Measurements from ENCODE around the gene DUSP22. TPM values are rescaled to one million over a fixed set of nuclear protein-coding genes. Genes with fewer than 3 reads are reported as not detected.

Gene DUSP22
- total and polyA plus RNA-seq, 2 of the 8 experiments (the other 6 are each of a cell fraction or from before 2014, with no cell fraction given) = 15.5 to 32.4 TPM

DNA sequence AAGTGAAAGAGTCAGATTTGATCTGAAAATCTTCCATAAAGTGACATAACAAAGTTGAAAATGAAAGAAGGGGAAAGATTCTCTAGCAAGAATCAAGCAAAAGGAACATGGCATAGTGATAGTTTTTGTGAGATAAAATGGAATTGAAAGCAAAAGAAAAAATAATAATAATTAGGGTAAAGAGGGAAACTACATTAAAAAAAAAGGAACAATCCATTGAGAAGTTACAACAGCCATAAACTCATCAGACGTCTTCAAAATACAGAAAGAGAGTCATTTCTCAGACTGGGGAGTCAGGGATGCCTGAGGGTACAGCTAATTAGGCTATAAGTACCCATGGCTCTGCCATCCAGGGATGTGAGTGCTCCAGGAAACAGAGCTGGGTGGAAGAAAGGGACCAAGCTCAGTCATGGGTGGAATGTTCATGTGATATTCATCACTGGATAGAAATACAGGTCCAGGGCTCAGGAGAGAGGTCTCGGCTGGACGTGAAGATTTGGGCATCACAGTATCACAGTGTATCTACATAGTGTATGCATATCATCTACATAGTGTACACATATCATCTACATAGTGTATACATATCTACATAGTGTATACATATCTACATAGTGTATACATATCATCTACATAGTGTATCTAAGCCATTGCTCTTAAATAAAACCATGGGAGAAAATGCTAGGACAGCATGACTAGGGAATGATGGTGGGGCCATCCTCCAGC lies 29.4 kb downstream of the DUSP22 start:
- CTCF ChIA-PET (ENCODE audit: partially characterized antibody) = interaction anchor here (0.8 to 4.6 kb wide), 16 partner anchors 8 to 132 kb away, joined by 3 to 34 read pairs (median 6); no protein-coding TSS in a partner anchor
- no peak overlapping the region for H2BK120ac ChIP-seq (replicated peaks; ENCODE audit: low read depth, low read length)
- no peak overlapping the region for H4K91ac ChIP-seq (replicated peaks; ENCODE audit: insufficient read length, low read length)
- H2AFZ ChIP-seq (ENCODE audit: low read length) = no peak overlapping the region
- no peaks in the 10 kb centered on the region for H3K79me2 ChIP-seq (ENCODE audit: control insufficient read depth in 1 of 2, insufficient read depth in 2 of 2, low read length in 2 of 2)
- no peak overlapping the region for H4K5ac ChIP-seq (ENCODE audit: insufficient read length, low read depth, low read length)
- no peaks in the 10 kb centered on the region for H3K23me2 ChIP-seq (ENCODE audit: low read depth, low read length)
- 64% methylated on average over 3 of the region's 3 CpGs; no CpG with 5 or more reads in 1 of the 2 experiments for WGBS, 2 experiments (ENCODE audit: extremely low coverage in 1 of 2, insufficient coverage in 1 of 2, insufficient read length in 1 of 2, insufficient replicate concordance in 2 of 2, low coverage in 1 of 2, low lambda C conversion rate in 2 of 2, missing lambda C conversion rate in 1 of 2)
- peaks cover 0 to 5% (median 3%) of the 10 kb centered on the region in 4 experiments; a peak in 3 of 7 replicates for H3K4me1 ChIP-seq (replicated peaks in 1 of 4; ENCODE audit: control insufficient read depth in 3 of 4, insufficient read depth in 4 of 4, low read length in 3 of 4)
- H3K36me3 ChIP-seq (ENCODE audit: control insufficient read depth in 2 of 4, insufficient read depth in 4 of 4, low read length in 3 of 4) = no peaks in the 10 kb centered on the region
- H3K4me3 ChIP-seq (ENCODE audit: extremely low read depth in 1 of 4, insufficient read depth in 2 of 4, low read depth in 3 of 4, low read length in 4 of 4) = no peak overlapping the region
- no peak overlapping the region for H3K27ac ChIP-seq (ENCODE audit: low read depth, low read length)
- H3K9ac ChIP-seq (replicated peaks in 1 of 4; ENCODE audit: extremely low read depth in 1 of 4, low read depth in 3 of 4, low read length in 3 of 4) = no peak overlapping the region
- TF ChIP-seq RFX5 (IDR thresholded peaks at IDR 0.05; ENCODE audit: borderline replicate concordance, low read depth, low read length) (no peak), GABPA (IDR thresholded peaks at IDR 0.05; ENCODE audit: borderline replicate concordance, insufficient read depth, low read length) (no peak), CBX8 (IDR thresholded peaks at IDR 0.05; ENCODE audit: borderline replicate concordance, low read depth, low read length) (no peak)
- H3K27me3 ChIP-seq (replicated peaks in 1 of 4; ENCODE audit: control insufficient read depth in 3 of 4, extremely low read depth in 1 of 4, insufficient read depth in 3 of 4, low read length in 3 of 4) = no peaks in the 10 kb centered on the region; a peak in 2 of 7 replicates
- no peak overlapping the region for H3K18ac ChIP-seq (ENCODE audit: extremely low read depth, low read length)
- no peak overlapping the region for H4K8ac ChIP-seq (ENCODE audit: extremely low read depth, insufficient read depth, low read length)
- no peak overlapping the region for H2AK5ac ChIP-seq (ENCODE audit: low read depth, low read length)
- H2BK12ac ChIP-seq (ENCODE audit: low read depth, low read length) = no peak overlapping the region
- H3K56ac ChIP-seq (replicated peaks; ENCODE audit: insufficient read length, low read depth, low read length) = no peak overlapping the region
- no peak overlapping the region for H2BK20ac ChIP-seq (ENCODE audit: low read length)
- H3K14ac ChIP-seq (ENCODE audit: insufficient read length) = no peak overlapping the region
- H3K23ac ChIP-seq (ENCODE audit: insufficient read length) = no peak overlapping the region
- peaks cover 30 to 88% of the 10 kb centered on the region in 2 experiments for H3K9me3 ChIP-seq (ENCODE audit: insufficient read depth in 2 of 2, low read depth in 1 of 2, low read length in 1 of 2)
- H2BK15ac ChIP-seq (ENCODE audit: low read length) = no peak overlapping the region
- DNase-seq (ENCODE audit: low read depth in 1 of 2, low spot score in 2 of 2) = no peak
- no peak for FAIRE-seq
- H3K4me2 ChIP-seq (ENCODE audit: insufficient read depth in 1 of 2, low read depth in 2 of 2, low read length in 2 of 2) = no peak overlapping the region
- no peak overlapping the region for H2BK5ac ChIP-seq (ENCODE audit: low read depth, low read length)
- H3K79me1 ChIP-seq (ENCODE audit: low read depth, low read length) = no peaks in the 10 kb centered on the region
- peaks cover 0 to 2% of the 10 kb centered on the region in 2 experiments for H4K20me1 ChIP-seq (replicated peaks in 1 of 2; ENCODE audit: control insufficient read depth in 1 of 2, insufficient read depth in 2 of 2, low read length in 2 of 2)
- H3K4ac ChIP-seq (replicated peaks; ENCODE audit: insufficient read length, low read depth, low read length) = no peak overlapping the region
- POLR2A ChIA-PET (ENCODE audit: partially characterized antibody) = interaction anchor here (0.7 kb wide), 1 partner anchor 8 kb away, joined by 3 read pairs; no protein-coding TSS in a partner anchor
